GM19455 (cell line): Measurements from ENCODE around the gene GALNS.

Source experiments
- ATAC-seq: cut with Tn5 transposase; IDR thresholded peaks from one replicate; pipeline ENCODE4 v1.9.1; 2021; ENCODE audit not compliant: unreplicated experiment

The GALNS gene

DNA sequence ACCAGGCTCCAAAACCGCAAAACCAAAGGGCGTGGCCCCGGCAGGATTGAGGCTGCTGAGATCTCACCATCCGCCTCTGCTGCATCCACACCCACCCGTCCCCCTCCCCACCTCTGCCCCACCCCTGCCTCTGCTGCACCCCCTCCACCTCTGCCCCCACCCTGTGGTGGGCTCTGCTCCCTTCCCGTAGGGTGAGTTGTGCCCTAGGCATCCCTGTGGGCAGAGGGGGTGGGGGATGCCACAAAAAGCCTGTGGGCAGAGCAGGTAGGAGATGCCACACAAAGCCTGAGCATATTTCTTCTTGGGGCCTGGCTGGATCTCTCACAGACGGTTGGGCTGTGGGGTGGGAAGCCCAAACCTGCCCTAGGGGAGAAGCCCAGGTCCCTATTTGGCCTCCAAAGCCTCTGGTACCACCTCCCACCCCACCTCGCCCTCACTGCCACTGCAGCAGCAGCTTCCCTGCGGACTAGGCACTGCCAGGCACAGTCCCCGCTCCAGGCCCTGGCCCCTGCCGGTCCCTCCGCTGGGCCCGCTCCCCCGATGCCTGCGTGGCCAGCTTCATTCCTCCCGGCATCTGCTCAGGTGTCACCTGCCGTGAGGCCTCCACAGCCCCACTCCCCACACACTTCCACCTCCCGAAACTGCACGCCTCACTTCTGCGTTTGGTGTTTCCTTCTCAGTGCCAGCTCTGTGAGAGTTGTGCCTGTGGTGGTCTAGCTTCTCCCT lies 21.0 kb upstream of the GALNS start:
- ATAC-seq, result no peak

DNA sequence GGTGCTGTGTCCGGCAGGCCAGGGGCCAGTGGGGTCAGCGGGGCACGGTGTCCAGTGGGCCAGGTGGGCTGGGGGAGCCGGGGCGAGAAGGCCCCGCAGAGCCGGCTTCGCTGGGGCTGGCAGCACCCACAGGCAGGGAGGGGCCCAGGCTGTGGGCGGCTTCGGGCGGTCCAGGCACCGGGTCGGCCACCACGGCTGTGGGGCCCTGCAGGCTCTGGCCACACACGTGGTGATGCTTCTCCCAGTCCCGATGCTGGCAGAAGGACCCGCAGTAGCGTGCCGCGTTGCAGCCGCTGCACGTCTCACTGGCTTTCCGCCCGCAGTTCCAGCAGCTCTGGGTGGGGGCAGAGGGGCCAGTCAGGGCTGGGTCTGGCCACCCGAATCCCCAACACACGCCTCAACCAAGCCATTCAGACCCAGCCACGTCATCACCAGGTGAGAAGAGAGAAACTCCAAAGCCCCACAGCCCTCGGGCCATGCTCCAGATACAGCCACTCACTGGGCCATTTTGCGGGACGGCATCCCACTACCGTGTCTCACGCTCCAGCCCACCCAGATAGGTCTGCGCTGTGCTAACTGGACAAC lies 20.3 kb upstream of the GALNS start:
- no peak for ATAC-seq

DNA sequence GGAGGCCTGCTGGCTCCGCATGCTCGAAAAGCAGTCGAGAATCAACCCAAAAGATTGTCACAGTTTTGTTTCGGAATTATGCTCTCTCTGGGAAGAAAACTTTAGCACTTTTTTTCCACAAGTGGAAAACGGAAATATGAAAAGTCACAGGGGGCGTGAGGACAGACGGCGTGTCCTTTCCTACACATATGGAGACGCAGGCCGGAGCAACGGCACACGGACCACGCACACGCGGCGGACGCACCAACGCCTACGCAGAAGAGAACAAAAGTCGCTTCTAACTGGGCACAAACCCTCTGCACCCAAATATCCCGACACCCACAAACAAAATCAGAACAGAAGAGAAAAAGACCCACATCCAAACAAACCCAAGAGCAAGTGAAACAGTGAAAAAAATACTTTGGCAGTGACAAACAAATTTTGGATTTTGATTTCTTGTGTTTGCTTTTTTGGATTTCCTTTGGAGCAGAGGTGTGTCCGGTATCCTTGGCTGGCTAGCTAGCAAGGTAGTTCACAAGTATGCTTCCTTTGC lies 19.0 kb upstream of the GALNS start:
- no peak for ATAC-seq

DNA sequence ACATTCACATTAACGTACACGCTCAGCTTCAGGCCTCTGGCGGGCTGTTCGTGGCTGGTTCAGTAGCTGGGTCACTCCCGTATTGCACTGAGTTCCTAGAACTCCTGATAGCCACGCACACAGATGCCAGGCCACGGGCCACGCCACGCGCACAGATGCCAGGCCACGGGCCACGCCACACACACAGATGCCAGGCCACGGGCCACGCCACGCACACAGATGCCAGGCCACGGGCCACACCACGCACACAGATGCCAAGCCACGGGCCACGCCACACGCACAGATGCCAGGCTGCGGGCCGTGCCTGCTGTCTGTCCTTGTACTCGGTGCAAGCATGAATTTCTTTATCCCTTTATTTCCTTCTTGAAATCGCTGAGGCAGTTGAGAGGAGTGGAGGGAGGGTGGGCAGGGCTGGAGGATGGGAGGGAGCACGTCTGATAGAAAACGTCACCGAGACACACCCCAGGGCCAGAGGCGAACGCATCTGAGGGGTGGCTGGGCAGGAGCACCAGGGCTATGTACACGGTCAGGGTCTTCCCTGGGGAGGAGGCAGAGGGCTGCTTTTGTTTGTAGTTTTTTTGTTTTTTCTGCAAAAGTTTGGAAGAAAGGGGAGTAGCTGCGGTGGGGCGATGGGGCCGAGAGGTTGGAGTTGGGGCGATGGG lies 18.3 kb upstream of the GALNS start:
- no peak for ATAC-seq

DNA sequence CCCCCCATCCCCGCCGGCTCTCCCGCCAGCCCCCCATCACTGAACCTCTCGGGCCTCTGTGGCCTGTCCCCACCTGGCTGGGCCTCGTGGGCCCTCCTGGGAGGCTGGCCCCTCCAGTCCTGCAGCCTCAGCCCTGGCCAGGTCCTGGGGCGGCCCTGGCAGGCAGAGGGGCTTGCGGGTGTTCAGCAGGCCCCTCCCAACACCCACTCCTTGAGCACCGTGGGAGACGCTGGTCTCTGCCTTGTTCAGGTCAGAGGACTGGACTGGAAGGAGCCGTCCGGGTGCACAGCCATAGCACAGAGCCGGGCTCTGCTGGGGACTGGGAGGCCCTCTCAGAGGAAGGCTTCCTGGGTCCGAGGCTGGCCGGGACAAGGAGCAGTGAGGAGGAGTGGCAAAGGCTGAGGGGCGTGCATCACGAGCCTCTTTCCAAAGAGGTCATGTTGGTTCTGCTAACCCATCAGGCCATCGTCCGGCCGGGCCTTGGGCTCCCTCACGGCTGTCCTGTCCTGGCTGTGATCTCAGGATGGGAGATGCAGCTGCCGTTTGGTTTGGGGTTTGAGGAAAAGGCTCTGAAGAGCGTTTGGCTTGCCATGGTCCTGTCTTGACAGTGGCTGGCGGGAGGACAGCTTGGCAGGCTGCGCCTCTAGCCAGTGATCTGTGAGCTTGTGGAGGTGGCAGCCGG lies 16.0 kb upstream of the GALNS start:
- ATAC-seq, result no peak

DNA sequence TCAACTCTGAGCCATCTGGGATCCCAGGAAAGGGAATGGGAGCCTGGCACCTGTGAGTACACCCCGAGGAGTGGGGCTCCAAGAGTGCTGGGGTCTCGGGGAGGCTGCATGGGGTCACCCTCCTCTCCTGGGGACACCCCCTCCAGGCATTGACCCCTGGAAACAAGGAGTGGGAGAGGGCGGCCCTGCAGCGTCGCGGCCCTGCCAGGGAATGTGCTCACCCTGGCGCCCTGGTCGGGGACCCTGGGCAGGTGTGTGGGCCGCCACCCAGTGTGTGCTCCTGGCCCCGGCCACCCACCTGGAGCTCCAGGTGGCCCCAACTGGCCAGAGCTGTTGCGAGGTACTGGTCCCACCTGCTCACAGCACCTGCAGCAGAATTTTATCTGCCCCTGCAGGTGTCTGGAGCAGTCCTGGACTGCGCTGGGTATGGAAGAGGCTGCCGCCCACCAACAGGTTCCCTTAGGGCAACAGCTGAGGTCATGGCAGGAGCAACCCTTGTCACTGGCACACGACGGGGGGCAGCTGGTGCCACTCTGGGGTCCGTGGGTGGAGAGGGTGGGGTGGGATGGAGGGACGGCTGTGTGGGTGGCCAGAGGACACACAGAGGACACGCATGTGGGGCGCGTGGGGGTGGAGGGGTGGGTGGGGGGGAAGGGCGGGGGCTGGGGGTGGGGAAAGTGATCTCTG lies 15.1 kb upstream of the GALNS start:
- ATAC-seq, result no peak

DNA sequence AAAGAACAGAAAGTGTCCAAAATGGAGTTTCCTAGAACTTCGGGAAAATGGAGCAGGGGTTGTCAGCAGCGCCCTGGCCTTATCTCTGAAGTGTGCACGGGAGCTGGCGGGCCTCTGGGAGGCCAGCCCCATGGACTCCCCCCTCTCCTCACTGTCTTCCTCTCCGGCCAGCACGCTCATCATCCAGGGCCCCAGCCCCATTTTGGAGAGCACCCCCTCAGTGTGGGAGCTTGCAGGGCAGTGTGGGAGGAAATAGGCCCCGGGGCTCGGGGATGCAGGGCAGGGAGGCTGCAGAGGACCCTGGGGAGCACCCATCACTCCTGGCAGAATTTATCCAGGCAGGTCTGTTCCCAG lies 14.6 kb upstream of the GALNS start:
- ATAC-seq, result no peak

DNA sequence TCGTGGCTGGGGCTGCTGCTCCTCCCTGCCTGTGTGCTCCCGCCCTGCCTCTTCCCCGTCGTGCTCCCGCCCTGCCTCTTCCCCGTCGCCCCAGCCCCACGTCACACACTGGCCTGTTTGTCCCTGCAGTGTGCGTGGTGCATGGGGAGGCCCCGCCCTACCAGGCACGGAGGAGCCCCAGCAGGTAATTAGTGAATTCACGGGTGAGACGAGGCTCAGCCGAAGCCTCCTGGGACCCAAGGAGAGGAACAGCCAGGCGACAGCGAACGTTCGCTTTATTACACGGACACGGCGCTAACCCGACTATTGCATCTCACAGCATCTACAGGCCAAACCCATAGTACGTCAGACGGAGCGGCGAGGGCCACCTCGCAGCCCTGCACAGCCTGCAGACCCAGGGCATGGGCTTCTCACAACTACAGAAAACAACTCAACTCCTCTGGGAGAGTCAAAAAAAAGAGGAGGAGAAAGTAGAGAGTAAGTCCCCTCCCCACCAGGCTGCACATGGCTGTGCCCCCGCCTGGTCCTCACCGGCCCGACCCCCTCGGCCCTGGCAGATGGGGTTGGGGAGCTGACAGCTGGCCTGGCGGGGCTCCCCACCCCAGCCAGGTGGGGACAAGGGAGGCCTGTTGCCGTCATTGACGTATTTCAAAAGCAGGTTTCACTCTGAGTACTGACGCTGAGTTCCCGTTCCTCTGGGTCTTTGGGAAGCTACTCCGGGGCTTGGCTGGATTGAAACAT lies 14.0 kb upstream of the GALNS start:
- no peak for ATAC-seq

DNA sequence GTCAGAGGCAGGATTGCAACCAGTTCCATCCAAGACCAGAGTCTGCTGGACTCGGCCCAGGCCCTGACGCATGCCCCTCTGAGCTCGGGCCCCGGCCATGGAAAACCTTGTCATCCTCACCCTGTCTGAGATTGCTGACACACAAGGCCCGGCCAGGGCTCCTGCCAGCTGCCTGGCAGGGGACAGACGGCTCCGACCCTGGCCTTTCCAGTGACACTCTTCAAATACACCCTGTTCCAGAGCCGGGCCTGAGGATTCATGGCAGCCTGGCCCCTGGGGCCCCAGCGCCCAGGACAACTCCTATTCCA lies 12.9 kb upstream of the GALNS start:
- no peak for ATAC-seq

DNA sequence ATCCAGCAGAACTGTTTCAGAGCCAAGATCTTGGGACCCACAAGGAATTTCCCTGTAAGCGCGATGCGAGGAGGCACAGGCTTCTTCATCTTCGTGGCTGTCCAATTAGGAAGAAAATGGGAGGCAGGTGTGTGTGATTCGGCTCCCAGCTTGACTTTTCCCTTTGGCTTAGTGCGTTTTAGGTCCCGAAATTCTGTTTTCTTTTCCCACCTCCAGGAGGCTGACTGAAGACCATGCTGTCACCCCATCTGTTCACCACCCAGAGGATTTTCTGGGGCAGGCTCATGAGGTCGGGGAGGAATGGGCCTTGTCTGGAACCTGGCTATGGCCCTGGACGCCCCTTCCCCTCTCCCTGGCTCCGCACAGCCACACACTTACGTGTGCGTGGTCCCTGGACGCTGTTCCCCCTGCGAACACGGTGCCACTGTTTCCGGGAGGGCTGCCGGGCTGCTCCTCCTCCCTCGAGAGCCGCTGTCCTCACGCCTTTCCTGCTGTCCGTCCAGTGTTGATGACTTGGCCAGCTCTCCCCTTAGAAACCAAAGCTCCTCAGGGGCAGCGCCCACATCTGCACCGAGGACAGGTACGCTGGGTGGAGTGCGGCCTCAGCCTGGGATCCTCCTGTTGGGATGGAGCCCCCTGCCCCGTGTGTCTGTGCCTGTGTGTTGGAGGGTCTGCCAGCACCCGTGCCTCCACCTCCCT lies 12.4 kb upstream of the GALNS start:
- no peak for ATAC-seq

DNA sequence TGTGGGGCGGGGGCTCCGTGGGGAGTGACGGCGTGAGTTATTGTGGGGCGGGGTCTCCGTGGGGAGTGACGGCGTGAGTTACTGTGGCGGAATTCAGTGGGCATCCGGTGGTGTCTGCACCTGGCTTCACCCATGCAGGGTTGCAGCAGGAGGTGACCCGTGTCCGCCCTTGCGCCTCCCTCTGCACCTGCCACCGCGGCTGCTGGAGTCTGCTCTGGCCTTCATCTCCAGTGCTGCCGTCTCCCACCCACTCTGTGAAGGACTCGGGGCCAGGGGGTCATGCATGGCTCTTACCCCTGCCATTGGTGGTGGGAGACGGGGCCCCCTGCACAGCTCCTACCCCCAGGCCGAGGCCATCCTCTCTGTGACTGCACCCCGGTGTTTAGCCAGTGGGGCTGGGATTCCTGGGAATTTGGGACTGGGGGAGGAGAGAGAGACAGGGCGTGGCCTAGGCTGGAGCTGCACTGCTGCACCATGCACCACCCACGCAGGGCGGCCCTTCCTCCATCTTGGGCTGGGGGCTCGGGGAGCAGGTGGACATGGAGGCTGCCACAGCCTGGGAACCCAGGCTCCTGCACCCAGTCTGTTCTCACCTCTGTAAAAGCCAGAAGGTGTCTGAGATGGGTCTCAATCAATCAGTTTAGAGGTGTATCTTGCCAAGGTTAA lies 11.0 kb upstream of the GALNS start:
- ATAC-seq, result no peak

DNA sequence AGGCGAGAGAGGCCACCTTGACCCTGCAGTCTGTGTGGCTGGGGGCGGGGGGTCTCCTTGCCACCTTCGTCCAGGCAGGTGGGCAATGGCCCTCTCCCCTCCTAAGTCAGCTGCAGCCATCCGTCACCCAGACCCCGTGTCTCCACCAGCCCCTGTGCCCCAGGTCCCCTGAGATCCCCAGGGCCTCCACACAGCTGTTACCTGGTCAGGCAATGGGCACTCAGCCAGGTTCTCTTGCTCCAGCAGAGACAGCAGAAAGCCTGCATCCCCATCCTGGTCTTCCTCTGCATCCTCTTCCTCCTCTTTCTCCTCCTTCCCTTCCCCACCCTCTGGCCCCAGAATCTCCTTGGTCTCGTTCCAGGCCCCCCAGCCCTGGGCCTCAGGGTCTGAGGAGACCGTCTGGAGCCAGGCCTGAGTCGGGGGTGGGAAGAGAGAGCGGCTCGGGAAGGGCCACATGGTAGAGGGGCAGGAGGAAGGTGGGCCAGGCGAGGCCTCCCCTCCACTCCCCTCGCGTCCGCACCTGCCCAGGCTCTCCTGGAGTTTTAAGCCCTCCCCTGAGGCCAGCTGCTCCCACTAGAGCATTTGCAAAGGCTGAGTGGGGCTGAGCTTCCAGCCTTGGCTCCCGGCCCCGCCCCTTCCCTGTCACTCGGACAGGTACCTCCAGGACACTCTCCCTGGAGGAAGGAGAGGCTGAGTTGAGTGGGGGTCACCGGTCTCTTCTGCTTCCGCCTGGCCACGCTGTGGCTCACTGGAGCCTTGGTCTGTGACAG lies 9.6 kb upstream of the GALNS start, which contains the start of gene PABPN1L:
Gene PABPN1L (minus strand): TSS at position 510 of the 770 bp plus-strand sequence. CDS start 54 bp downstream, at position 456.
- ATAC-seq, result no peak

DNA sequence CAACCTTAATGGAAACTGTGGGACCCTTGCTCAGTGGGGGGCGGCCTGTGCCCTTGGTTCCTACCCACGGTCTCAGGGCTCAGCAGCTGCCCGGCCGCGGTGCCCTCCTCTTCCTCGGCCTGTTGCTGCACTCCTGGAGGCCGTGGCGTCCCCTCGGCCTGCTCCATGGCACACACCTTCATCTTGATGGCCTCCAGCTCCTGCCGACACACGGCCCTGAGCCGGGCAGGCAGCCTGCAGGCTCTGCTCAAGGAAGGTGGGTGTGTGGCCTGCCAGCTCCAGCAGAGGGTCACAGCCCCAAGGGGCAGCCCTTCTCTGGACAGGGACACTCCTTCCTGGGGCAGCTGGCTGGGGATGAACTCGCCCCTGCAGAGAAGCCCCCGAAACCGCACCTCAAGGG lies 9.0 kb upstream of the GALNS start:
- ATAC-seq, result no peak

DNA sequence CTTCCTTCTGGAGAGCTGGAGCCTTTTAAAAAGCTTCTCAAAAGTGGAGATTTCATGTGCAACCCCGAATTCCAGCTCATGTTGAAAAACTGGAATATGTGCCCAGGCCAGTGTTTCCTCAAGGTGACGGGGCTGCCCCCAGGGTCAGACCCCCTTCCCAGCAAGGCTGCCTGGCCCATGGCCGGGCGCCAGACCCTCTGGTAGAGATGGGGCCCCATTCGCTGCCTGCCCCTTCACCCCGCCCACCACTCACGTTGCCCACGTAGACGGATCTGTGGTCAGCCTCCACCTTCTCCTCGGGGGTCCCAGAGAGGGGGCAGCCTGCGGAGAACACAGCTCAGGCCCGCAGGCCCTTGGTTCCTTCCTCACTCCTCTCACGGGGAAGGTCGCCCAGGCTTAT lies 8.6 kb upstream of the GALNS start:
- ATAC-seq, result no peak

DNA sequence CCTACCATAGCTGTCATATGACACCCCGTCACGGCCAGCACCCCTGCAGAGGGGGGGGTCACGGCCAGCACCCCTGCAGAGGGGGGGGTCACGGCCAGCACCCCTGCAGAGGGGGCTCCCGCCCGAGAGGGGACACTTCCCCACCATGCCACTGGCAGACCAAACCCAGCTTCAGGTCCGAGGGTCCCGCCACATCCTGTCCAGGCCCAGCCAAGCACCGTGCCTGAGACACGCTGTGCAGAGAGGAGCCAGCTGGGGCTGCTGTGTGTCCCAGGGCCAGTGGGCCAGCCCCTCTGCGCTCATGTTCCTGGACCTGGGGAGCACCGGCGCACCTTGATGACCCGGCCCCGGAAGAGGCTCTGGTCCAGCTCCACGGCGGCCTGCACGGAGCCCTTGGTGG lies 7.8 kb upstream of the GALNS start:
- no peak for ATAC-seq

DNA sequence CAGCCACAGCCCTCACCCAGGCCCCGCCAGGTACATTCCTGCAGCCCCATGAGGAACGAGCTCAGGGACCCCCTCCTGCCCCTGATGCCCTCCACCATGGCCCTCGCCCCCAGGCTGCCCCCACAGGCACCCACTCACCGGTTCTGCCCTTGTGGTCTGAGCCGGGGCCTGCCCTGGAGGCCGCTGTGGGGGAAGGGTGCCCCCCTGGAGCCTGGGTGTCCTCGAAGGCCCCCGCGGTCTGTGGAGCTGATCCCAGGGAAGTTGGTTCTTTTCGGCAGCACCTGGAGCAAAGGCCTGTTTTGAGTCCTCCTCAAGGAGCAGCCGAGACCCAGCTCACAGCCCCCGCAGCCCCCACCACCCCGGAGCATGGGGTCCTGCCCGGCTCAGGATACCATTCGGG lies 7.4 kb upstream of the GALNS start:
- no peak for ATAC-seq

DNA sequence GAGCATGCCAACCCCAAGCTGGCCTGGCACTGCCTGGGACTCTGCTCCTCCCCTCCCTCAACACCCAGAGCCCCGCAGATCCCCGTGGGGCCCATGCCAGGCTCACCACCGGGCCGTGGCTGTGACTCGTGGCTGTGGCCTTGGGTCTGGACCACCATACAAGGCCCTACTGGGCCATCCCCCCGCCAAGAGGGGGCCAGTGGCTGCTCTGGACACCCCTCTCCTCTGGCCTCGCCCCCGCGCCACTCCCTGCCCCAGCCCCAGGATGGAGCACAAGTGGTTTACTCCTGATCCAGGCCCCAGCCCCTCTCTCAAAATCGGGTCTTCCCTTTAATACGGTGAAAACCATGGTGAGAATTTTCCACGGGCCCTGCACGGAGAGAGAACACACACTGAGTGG lies 6.7 kb upstream of the GALNS start:
- ATAC-seq, result no peak

DNA sequence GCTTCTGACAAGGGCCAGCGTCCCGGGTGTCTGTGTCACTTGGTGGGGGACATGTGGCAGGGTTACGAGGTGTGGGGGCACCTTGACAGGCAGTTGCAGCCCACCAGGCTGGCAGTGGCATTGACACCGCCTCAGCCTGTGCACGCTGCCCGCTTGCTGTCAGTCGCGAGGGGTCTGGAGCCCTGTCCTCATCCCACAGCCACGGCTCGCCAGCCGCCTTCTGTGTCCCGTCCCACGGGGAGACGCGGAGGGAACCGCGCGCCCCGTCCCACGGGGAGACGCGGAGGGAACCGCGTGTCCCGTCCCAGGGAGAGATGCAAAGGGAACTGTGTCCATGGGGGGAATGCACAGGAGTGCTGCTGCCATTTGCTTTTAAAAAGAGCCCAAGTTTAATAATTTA lies 6.2 kb upstream of the GALNS start:
- no peak for ATAC-seq

DNA sequence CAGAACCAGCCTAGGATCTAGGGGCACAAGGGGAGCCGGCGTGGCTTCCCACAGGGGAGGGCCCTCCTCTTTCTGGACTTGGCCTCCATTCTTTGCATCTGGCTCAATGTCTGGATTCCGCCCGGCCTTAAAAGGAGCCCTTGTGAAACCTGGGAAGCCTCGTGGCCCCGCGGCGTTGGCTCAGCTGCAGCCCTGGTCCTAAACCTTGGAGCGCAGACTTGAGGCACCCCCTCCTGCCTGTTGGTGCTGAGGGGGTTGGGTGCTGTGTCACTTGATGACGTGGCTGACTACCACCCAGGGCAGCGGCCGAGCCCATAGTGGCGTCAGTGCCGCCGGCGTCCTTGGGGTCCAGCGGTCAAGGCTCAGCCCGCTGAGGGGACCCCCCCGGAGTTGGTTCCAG lies 4.6 kb upstream of the GALNS start:
- no peak for ATAC-seq
